Embryonic facial prominence (tissue), 1 donor: ENCODE data around the gene CFAP97D1.

ENCODE experiments used
- DNase-seq: peaks from one replicate; pipeline ENCODE4 v3.0.0-alpha.2; 2016; ENCODE audit errors: extremely low spot score

CFAP97D1 gene

GRCh38 chr17:43826206-43826605 is 46.0 kb downstream of the CFAP97D1 start:
- DNase-seq: no peak

- DNase-seq: no peak
These were observed 47.4 kb downstream of the CFAP97D1 start for GRCh38 chr17:43827596-43827995.

GRCh38 chr17:43829738-43830137 is 49.5 kb downstream of the CFAP97D1 start:
- no peak for DNase-seq

- no peak for DNase-seq
These were observed 50.4 kb downstream of the CFAP97D1 start for GRCh38 chr17:43830510-43831140.

GRCh38 chr17:43831633-43832032 is 51.4 kb downstream of the CFAP97D1 start:
- DNase-seq: no peak

GRCh38 chr17:43832168-43832975 is 52.1 kb downstream of the CFAP97D1 start:
- DNase-seq: no peak

GRCh38 chr17:43832976-43833829 is 53.0 kb downstream of the CFAP97D1 start, which contains the start of gene MPP3:
TSS of gene MPP3 (minus strand) at chr17:43833146. CDS start at chr17:43831906, 1,240 bp downstream.
- DNase-seq: peak; percentile 53

- no peak for DNase-seq
These were observed 53.9 kb downstream of the CFAP97D1 start for GRCh38 chr17:43834106-43834505.
